ENCODE results near the gene BCR.
"Not testable (repeated sequence)": the region's sequence is repeated elsewhere in the genome, so short reads cannot be mapped to it uniquely, and the experiment has no call there.

BCR gene

GRCh38 chr22:23180301-23180892 is at the start of gene BCR:
BCR (plus strand) TSS chr22:23180509; CDS start chr22:23180961, 452 bp downstream.
- peak; percentile 60 for DNase-seq

- no peak for DNase-seq
These were observed 49.6 kb upstream of the BCR start for GRCh38 chr22:23130697-23131096.

- no peak for DNase-seq
These were observed 48.4 kb upstream of the BCR start for GRCh38 chr22:23131931-23132330.

DNA sequence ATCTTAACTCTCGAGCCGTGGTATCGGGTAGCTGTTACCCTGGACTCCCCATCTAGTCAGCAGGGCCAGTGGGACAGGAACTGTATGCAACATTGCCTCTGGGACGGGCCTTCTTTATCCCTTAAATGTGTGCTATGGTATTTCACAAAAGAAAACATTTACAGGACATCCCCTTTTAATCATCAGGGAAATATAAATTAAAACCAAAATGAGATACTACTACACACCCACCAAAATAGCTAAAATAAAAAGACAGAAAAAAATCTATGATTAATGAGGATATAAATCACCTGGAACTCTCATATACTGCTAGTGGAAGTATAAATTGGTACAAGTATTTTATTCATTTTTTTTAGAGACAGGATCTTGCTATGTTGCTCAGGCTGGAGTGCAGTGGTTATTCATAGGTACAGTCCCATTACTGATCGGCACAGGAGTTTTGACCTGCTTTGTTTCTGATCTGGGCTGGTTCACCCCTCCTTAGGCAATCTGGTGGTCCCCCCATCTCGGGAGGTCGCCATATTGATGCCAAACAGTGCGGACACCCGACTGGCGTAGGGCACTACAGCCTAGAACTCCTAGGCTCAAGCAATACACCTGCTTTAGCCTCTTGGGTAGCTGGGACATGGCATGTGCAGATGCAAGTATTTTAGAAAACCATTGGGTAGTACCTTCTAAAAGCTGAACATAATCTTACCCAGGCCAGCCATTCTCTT is 47.8 kb upstream of the BCR start:
- DNase-seq = no peak

GRCh38 chr22:23133922-23134321 is 46.4 kb upstream of the BCR start:
- DNase-seq = no peak

GRCh38 chr22:23136991-23137390 is 43.3 kb upstream of the BCR start:
- not testable (repeated sequence) for DNase-seq

DNA sequence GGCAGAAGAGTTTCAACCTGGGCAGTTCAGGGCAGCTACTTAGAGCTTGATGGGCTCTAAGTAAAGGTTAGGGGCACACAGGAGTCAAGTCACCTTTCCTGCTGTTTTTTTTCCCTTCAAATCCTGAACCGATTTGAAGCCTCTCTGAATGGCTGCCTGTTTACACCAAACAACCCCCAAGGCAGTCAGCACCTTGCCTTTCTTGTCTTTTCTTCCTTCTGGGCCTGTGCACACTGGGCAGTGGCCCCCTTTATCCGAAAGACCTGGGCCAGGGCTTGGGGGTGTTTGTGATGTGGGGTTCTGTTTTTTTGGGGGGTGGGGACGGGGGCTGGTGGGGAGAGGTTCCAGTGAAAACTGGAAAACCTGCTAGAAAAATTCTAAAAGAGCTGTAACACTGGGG is 42.8 kb upstream of the BCR start:
- no peak for DNase-seq

- DNase-seq = peak; percentile 26
These were observed 42.3 kb upstream of the BCR start for GRCh38 chr22:23137905-23138561.

DNA sequence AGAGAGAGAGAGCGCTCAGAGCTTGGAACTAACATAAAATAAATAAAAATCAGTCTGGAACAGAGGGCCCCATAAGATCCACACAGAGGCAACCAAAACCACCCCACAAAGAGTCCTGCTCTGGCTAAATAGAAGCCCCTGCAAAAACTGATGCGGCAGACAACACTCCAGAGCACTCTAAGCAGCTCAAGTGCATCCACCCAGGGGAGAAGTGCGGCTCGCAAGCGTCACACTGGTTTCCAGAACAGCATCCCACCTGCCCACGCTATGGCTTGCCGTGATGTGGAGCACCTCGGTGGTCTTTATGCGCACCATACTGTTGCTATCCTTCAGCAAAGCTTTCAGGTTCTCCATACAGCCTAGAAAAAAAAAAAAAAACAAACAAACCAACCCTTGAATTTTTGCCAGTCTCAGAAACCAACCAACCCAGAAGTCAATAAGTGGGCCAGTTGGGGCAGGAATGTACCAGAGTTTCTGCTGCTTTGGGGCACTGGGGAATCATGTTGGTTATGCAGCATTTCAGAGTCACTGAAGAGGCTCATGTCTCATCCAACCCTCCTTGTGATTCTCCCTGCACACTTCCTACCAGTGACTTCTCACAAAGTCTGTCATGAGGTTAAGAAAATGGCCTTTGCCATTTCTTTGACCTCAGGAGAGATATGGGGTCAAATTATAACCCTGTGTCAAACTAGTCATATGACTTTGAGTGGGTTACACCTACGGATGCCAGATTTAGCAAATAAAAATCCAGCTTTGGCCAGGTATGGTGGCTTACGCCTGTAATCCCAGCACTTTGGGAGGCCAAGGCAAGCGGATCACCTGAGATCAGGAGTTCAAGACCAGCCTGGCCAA is 41.5 kb upstream of the BCR start:
- no peak for DNase-seq

- DNase-seq = no peak
These were observed 39.9 kb upstream of the BCR start for GRCh38 chr22:23140385-23140784.

- DNase-seq = no peak
These were observed 37.7 kb upstream of the BCR start for GRCh38 chr22:23142546-23143105.

DNA sequence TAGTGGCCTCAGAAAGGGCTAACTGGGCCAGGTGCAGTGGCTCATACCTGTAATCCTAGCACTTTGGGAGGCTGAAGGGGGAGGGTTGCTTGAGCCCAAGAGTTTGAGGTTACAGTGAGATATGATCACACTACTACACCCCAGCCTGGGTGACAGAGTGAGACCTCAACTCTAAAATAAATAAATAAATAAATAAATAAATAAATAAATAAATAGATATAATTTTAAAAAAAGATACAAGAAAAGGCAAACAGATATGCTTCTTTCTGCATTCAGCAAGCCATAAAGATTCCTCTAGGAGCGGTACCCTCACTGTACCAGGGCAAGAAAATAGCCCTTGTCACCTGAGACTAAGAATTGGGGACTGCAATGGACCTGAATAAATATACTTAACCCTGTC is 37.2 kb upstream of the BCR start:
- DNase-seq = no peak

GRCh38 chr22:23144432-23144831 is 35.9 kb upstream of the BCR start:
- no peak for DNase-seq

DNA sequence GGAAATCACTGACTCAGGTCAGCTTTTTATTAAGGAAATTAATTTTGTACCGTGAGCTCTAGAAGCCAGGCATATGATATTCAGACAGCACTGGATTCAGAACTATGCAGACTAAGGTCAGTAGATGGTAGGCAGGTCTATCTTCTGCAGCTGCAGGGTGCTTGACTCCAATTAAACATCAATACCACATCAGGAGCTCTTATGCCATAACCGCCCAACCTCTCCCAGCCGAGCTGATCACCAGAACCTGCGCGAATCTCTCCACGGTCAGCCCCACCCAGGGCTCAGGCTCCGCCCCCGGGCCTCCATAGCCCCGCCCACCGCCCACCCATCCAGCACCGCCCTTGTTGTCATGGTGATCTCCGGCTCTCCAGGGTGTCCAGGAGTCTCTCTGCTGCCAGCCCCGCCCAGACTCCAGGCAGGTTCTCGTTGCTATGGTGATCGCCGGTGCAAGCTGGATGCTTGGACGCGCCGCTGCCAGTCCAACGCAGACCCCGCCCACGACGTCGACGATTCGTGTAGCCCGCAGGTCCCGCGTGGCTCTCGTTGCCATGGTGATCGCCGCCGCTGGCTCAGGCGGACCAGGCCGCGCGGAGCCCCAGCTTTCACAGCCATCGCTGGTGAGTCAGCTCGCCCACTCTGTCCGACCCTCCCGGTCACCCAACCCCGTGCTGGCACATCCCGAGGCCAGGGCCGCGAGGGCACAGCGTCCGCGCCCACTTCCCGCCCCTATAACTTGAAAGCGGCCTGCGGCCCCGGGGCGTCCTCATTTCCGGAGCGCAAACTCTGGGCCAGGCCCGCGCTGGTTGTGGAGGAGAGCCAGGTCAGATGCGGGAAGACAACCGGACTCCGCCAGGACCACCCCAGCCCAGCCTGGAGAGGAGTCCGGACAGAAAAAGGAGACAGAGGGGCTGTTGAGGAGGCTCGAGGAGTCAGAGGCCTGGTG is 35.1 kb upstream of the BCR start, which contains the start of gene RAB36:
Gene RAB36, plus strand, starts transcription at position 546 of the 946 bp plus-strand sequence. CDS start 1,140 bp downstream, outside the sequence.
- DNase-seq = peak; percentile 90

- no peak for DNase-seq
These were observed 34.3 kb upstream of the BCR start for GRCh38 chr22:23145878-23146470.

DNA sequence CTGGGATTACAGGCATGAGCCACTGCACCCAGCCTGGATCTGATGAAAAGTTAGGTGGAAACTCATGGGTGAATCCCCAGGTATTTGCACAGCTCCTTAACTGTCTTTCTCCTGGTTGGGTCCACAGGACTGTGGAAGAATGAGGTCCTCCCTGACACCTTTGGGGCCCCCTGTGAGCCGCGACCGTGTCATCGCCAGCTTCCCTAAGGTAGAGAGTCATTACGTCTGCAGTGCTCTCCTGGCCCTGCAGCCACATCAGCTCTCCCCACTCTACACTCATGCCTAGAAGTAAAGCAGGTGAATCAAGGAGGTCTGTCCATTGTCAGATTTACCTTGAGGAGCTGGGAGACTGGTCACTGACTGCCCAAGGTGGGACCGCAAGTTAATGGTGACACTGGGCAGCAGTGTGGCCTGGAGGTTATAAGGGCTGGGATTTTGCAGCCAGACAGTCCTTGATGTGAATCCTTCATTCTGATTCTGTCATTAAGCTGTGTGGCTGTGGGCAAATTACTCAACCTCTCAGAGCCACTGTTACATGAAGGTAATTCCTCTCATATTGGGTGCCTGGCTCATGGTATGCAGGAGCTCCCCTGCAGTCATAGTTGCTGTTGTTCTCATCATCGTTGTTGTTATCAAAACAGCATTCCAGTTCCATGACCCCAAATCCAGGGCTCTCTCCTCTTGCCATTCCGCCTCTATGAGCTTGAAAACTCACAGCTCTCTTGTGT is 33.7 kb upstream of the BCR start:
- DNase-seq = no peak

DNA sequence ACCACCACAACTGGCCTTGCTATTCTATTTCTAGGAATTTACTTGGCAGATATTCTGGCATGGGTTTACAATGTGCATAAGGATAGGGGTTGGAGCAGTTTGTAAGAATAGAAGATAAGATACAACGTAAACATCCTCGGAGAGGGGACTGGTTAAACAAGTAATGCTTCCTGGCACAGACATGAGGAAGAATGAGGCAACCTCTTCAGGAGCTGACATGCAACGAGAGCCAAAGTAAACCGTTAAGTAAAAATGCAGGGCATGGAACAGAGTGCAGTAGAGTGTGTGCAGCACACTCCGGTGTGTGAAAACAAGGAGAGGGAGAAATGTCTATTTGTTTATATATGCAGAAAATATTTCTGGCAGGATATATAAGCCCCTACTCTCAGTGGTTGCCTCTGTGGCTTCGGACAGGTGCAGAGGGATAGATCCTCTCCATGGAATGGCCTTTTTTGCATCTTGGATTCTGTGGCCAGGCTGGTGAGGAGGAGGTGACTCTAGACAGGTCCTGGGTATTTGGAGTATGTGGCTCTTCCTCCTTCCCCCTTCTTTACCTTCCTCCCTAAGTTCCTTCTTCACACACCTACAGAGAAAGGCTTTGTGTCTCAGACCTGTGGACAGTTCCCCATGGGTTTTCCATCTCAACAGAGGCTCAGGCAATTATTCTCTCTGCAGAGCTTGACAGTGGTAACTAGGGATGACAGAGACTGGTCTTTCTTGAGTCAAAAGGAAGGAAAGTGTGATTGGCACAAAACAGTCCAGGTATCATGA is 32.5 kb upstream of the BCR start:
- no peak for DNase-seq

DNA sequence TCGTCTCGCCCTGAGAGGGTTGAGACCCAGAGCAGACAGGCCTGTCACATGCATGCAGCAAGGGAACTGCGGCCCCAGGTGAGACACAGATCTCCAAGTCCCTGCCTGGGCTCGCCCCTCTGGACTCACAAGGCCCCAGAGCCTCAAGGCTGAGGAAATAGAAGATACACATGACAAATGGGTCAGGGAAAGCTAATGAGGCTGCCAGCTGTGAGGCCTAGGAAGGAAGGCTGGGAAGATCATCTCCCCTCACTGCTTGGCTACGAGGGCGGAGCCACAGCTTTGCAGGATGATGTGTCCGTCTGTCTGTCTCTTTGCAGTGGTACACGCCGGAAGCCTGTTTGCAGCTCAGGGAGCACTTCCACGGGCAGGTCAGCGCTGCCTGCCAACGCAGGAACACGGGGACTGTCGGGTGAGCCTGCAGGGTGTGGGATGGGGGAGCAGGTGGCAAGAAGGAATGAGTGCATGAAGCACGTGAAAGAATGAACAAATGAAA is 30.5 kb upstream of the BCR start:
- no peak for DNase-seq

GRCh38 chr22:23150762-23151161 is 29.5 kb upstream of the BCR start:
- DNase-seq = no peak

DNA sequence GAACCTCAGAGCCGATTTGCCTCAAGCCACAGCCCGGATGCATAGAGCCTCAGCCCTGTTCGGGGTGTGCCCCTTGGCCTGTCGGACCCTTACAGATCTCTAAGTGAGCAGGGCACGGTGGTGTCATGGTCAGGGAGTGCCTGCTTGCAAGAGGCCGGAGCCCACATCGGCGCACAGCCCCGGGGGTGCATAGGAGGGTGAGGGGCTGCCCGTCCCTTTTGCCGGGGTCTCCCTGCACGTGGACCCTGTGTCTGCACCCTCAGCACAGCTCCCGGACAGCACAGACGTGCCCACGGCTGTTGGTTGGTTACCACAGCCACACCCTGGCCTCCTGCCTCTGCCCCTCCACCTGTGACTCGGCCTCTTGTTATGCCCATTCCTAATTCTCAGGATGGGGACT is 28.5 kb upstream of the BCR start:
- DNase-seq = no peak
